ENCODE data around the gene RPS3.

The RPS3 gene

DNA sequence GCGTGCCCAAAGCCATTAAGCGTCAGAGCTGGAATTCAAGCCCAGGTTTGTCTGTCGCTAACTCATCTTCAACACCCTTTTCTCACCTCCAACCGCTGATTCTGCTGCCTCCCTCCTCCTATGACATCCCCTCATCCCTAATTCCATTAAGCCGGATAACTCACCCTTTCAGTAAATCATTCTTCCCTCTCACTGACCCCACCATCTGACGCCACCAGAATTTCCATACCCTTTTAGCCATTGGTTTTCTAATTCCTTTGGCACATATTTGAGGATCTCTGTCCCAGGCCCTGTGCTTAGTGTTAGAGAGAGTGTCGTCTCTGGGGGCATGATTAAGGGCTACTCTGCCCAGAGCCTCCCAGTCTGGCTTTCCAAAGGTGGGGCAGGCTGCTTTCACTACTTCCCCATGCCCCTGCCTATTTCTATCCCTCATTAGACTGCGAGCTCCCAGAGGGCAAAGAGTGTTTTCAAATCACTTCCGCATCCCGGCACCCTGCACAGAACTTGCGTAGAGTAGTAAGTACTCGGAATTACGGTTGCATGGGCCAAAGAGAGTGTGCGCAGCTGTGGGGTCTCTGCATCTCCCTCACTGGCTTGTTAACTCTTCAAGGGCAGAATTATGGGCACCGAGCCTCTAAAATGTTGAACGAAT is 29.8 kb downstream of the RPS3 start:
- no peak overlapping the region for H3K27ac ChIP-seq (ENCODE audit: low read depth, low read length)

DNA sequence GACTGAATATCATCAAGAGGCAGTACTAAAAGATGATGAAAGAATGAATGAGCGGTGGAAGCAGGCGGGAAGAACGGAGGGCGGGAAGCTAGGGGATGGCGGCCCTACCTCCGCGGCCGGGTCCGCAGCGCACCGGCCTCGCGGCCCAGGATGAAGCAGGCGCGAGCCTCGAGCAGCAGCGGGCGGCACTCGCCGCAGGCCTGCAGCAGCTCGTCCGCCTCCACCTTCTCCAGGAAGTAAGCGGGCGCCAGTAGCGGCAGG is 30.3 kb downstream of the RPS3 start:
- no peaks in the 10 kb centered on the region for H3K9me3 ChIP-seq (ENCODE audit: control insufficient read depth, insufficient read depth, low read length)
- H3K4me1 ChIP-seq (ENCODE audit: control insufficient read depth, low read length): no peaks in the 10 kb centered on the region
- no peaks in the 10 kb centered on the region for H3F3A ChIP-seq (ENCODE audit: control insufficient read depth, insufficient read depth)
- no peak overlapping the region for H3K4me3 ChIP-seq (ENCODE audit: low read length)
- H3K4me2 ChIP-seq (ENCODE audit: low read length): no peak overlapping the region
- no peak overlapping the region for H3K27ac ChIP-seq (ENCODE audit: low read depth, low read length)
- H3K9me2 ChIP-seq (replicated peaks; ENCODE audit: control insufficient read depth, low read length): no peaks in the 10 kb centered on the region
- no peaks in the 10 kb centered on the region for H3K79me2 ChIP-seq (ENCODE audit: control insufficient read depth, low read length)
- H3K36me3 ChIP-seq (ENCODE audit: control insufficient read depth, low read length): no peaks in the 10 kb centered on the region
- peaks cover 8% of the 10 kb centered on the region; the same call in 1 of the 2 replicates for H3K27me3 ChIP-seq (ENCODE audit: control insufficient read depth, low read length)
- no peak for TF ChIP-seq EZH2phosphoT487 (IDR thresholded peaks at IDR 0.05; ENCODE audit: borderline replicate concordance, low read length)
- TF ChIP-seq, protein P1, sequence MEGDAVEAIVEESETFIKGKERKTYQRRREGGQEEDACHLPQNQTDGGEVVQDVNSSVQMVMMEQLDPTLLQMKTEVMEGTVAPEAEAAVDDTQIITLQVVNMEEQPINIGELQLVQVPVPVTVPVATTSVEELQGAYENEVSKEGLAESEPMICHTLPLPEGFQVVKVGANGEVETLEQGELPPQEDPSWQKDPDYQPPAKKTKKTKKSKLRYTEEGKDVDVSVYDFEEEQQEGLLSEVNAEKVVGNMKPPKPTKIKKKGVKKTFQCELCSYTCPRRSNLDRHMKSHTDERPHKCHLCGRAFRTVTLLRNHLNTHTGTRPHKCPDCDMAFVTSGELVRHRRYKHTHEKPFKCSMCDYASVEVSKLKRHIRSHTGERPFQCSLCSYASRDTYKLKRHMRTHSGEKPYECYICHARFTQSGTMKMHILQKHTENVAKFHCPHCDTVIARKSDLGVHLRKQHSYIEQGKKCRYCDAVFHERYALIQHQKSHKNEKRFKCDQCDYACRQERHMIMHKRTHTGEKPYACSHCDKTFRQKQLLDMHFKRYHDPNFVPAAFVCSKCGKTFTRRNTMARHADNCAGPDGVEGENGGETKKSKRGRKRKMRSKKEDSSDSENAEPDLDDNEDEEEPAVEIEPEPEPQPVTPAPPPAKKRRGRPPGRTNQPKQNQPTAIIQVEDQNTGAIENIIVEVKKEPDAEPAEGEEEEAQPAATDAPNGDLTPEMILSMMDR (IDR thresholded peaks at IDR 0.05; ENCODE audit: low read depth, low read length, poor library complexity, severe bottlenecking): no peak
- H4K20me1 ChIP-seq (ENCODE audit: control insufficient read depth, insufficient read depth, low read depth, low read length): no peaks in the 10 kb centered on the region

More for the DNA sequence above, 29.8 kb downstream of the RPS3 start:
- Histone ChIP-seq H3K79me2 (ENCODE audit: control insufficient read depth, low read length) (no peaks in the 10 kb centered on the region), H4K20me1 (ENCODE audit: control insufficient read depth, insufficient read depth, low read depth, low read length) (no peaks in the 10 kb centered on the region), H3K4me2 (ENCODE audit: low read length) (no peak overlapping the region), H3K36me3 (ENCODE audit: control insufficient read depth, low read length) (no peaks in the 10 kb centered on the region), H3K9me2 (replicated peaks; ENCODE audit: control insufficient read depth, low read length) (no peaks in the 10 kb centered on the region), H3F3A (ENCODE audit: control insufficient read depth, insufficient read depth) (no peaks in the 10 kb centered on the region), H3K27me3 (ENCODE audit: control insufficient read depth, low read length) (peaks cover 8% of the 10 kb centered on the region; the same call in 1 of the 2 replicates), H3K4me1 (ENCODE audit: control insufficient read depth, low read length) (no peaks in the 10 kb centered on the region), H3K4me3 (ENCODE audit: low read length) (no peak overlapping the region), H3K9me3 (ENCODE audit: control insufficient read depth, insufficient read depth, low read length) (no peaks in the 10 kb centered on the region)
- TF ChIP-seq, protein P1 (IDR thresholded peaks at IDR 0.05; ENCODE audit: low read depth, low read length, poor library complexity, severe bottlenecking): no peak
- no peak for TF ChIP-seq EZH2phosphoT487 (IDR thresholded peaks at IDR 0.05; ENCODE audit: borderline replicate concordance, low read length)

DNA sequence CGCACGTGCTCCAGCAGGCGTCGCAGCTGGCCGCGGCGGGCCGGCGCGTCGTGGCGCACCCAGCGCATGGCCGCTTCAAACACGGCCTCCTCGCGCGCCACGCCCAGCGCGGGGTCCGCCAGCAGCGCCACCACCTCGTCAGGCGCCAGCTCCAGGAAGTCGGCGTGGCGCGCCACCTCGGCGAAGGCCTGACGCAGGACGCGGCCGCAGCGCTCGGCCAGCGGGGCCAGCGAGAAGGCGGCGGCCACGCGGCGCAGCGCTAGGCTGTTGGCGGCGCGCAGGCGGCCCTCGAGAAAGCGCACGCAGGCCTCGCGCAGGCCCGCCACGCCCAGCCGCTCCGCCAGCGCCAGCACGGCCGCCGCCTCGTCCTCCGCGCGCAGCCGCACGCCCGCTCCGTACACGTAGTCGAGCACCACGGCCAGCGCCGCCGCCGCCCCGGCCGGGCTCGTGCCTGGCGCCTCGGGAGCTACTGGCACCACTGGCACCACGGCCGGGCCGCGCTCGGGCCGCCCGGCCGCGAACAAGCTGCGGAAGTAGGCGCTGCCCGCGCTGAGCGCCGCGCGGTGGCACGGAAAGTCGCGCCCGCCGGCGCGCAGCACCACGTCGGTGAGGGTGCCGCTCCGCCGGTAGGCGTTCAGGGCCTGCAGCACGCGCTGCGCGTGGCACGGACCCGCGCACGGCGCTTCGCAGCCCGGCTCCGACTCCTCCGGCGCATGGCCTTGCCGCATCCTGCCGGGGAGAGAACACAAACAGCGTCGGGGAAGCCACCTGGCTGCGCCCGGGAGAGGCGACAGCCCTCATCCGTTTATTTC is 30.8 kb downstream of the RPS3 start:
- Histone ChIP-seq H3K27me3 (ENCODE audit: control insufficient read depth, low read length) (peaks cover 8% of the 10 kb centered on the region; the same call in 1 of the 2 replicates), H3K79me2 (ENCODE audit: control insufficient read depth, low read length) (no peaks in the 10 kb centered on the region), H3K4me2 (ENCODE audit: low read length) (no peak overlapping the region), H3K9me3 (ENCODE audit: control insufficient read depth, insufficient read depth, low read length) (no peaks in the 10 kb centered on the region), H3K9me2 (replicated peaks; ENCODE audit: control insufficient read depth, low read length) (no peaks in the 10 kb centered on the region), H4K20me1 (ENCODE audit: control insufficient read depth, insufficient read depth, low read depth, low read length) (no peaks in the 10 kb centered on the region), H3K4me3 (ENCODE audit: low read length) (no peak overlapping the region), H3K27ac (ENCODE audit: low read depth, low read length) (no peak overlapping the region), H3F3A (ENCODE audit: control insufficient read depth, insufficient read depth) (no peaks in the 10 kb centered on the region), H3K36me3 (ENCODE audit: control insufficient read depth, low read length) (no peaks in the 10 kb centered on the region), H3K4me1 (ENCODE audit: control insufficient read depth, low read length) (no peaks in the 10 kb centered on the region)
- TF ChIP-seq, protein P1 (IDR thresholded peaks at IDR 0.05; ENCODE audit: low read depth, low read length, poor library complexity, severe bottlenecking): no peak
- TF ChIP-seq EZH2phosphoT487 (IDR thresholded peaks at IDR 0.05; ENCODE audit: borderline replicate concordance, low read length): no peak; the same call in 1 of the 2 replicates
